Skeletal muscle tissue (tissue), 5 donors: Measurements from ENCODE around the gene CRTC2. TPM values are rescaled to one million over a fixed set of nuclear protein-coding genes. Genes with fewer than 3 reads are reported as not detected.
"Not testable (repeated sequence)": the region's sequence is repeated elsewhere in the genome, so short reads cannot be mapped to it uniquely, and the experiment has no call there.

Source experiments
- H3K27ac ChIP-seq: one replicate; pipeline ENCODE4 v1.7.0; 2013; ENCODE audit warnings: mild to moderate bottlenecking, low read depth, low read length, inconsistent platforms
- H3K27me3 ChIP-seq, 3 donors: one replicate each; pipeline ENCODE4 v1.7.0; 2013; ENCODE audit warnings: low read length in 3 of 3; ENCODE audit not compliant: control insufficient read depth in 3 of 3, insufficient read depth in 3 of 3
- H3K36me3 ChIP-seq, 3 donors: one replicate each; pipeline ENCODE4 v1.7.0; 2013; ENCODE audit warnings: low read length in 3 of 3; ENCODE audit not compliant: control insufficient read depth in 3 of 3, insufficient read depth in 3 of 3
- H3K4me1 ChIP-seq, 3 donors: one replicate each; pipeline ENCODE4 v1.7.0; 2013; ENCODE audit warnings: low read length in 3 of 3, mild to moderate bottlenecking in 3 of 3; ENCODE audit not compliant: control insufficient read depth in 3 of 3, insufficient read depth in 3 of 3
- H3K4me3 ChIP-seq, 3 donors: one replicate each; pipeline ENCODE4 v1.7.0; 2013; ENCODE audit warnings: low read length in 3 of 3
- H3K9ac ChIP-seq, 3 donors: one replicate each; pipeline ENCODE4 v1.7.0; 2013; ENCODE audit warnings: low read length in 3 of 3, mild to moderate bottlenecking in 3 of 3, moderate library complexity in 2 of 3, low read depth in 1 of 3
- H3K9me3 ChIP-seq, 3 donors: one replicate each; pipeline ENCODE4 v1.7.0; 2013; ENCODE audit warnings: low read length in 3 of 3; ENCODE audit not compliant: control insufficient read depth in 3 of 3
- small RNA-seq: library from RNA; depleted of rRNA; stranded (forward); fragments of <200 nt; gene quantifications from one replicate; pipeline ENCODE3, GENCODE V24; 2014
- total RNA-seq: library from RNA; depleted of rRNA; stranded (reverse); fragments of >200 nt; gene quantifications from one replicate; pipeline ENCODE4 v1.2.3, GENCODE V29; 2014
- donor health status: Osteomylitis.

The CRTC2 gene
- total RNA-seq, 1 donor from 2014 or later, result 3.1 TPM

GRCh38 chr1:153906396-153906795 lies 52.0 kb downstream of the CRTC2 start:
- Histone ChIP-seq H3K27me3 (no peaks in the 10 kb centered on the region), H3K36me3 (peaks cover 0 to 3% (median 3%) of the 10 kb centered on the region in 3 donors), H3K4me1 (peaks cover 2 to 6% (median 4%) of the 10 kb centered on the region in 3 donors)

GRCh38 chr1:153905908-153906307 lies 52.5 kb downstream of the CRTC2 start:
- not testable (repeated sequence) for H3K27ac ChIP-seq, H3K9ac ChIP-seq

More at GRCh38 chr1:153906396-153906795, 52.0 kb downstream of the CRTC2 start:
- H3K9me3 ChIP-seq, result no peaks in the 10 kb centered on the region
- H3K9ac ChIP-seq, result no peak overlapping the region
- H3K4me3 ChIP-seq, result no peak overlapping the region
- no peak overlapping the region for H3K27ac ChIP-seq

GRCh38 chr1:153903841-153904455 lies 54.5 kb downstream of the CRTC2 start:
- no peaks in the 10 kb centered on the region for H3K27me3 ChIP-seq
- peak overlapping the region; percentile 40 for H3K27ac ChIP-seq
- peaks cover 0 to 3% (median 3%) of the 10 kb centered on the region in 3 donors for H3K36me3 ChIP-seq
- no peak overlapping the region for H3K4me3 ChIP-seq
- H3K9me3 ChIP-seq, result no peaks in the 10 kb centered on the region
- H3K4me1 ChIP-seq, result peaks cover 4 to 6% (median 4%) of the 10 kb centered on the region in 3 donors
- no peak overlapping the region for H3K9ac ChIP-seq

More at GRCh38 chr1:153905908-153906307, 52.5 kb downstream of the CRTC2 start:
- not testable (repeated sequence) for H3K4me1 ChIP-seq, H3K4me3 ChIP-seq, H3K27me3 ChIP-seq, H3K9me3 ChIP-seq, H3K36me3 ChIP-seq

- Histone ChIP-seq H3K27ac (no peak overlapping the region), H3K9me3 (no peaks in the 10 kb centered on the region), H3K4me3 (no peak overlapping the region), H3K4me1 (peaks cover 4 to 6% (median 4%) of the 10 kb centered on the region in 3 donors), H3K9ac (no peak overlapping the region), H3K36me3 (no peaks in the 10 kb centered on the region), H3K27me3 (no peaks in the 10 kb centered on the region)
These were observed 58.9 kb downstream of the CRTC2 start for GRCh38 chr1:153899509-153899908.

Small RNAs within 50 kb of the gene (small RNA-seq; reads per million reads assigned to genes)
- 0.07 reads per million for gene MIR6737

Other genes with a start within 250 kb of the CRTC2 start
- 24.0 TPM for gene INTS3, start 230.6 kb downstream of the CRTC2 start, total RNA-seq
- gene SLC27A3, start 183.2 kb downstream of the CRTC2 start, total RNA-seq, result 16.7 TPM
- gene GATAD2B, start 35.6 kb downstream of the CRTC2 start, total RNA-seq, result 6.3 TPM
- gene DENND4B, start 11.9 kb downstream of the CRTC2 start, total RNA-seq, result 9.9 TPM
- gene SLC39A1, start 4.9 kb upstream of the CRTC2 start, total RNA-seq, result 40.2 TPM
- gene CREB3L4, start 9.3 kb upstream of the CRTC2 start, total RNA-seq, result 8.9 TPM
- 87.2 TPM for gene JTB, start 19.1 kb upstream of the CRTC2 start, total RNA-seq
- gene RAB13, start 27.7 kb upstream of the CRTC2 start, total RNA-seq, result 18.3 TPM
- 4,210 TPM for gene RPS27, start 32.1 kb upstream of the CRTC2 start, total RNA-seq
- under 0.01 TPM for gene NUP210L, start 196.5 kb upstream of the CRTC2 start, total RNA-seq
- gene TPM3, start 233.5 kb upstream of the CRTC2 start, total RNA-seq, result 202 TPM
- gene CFAP141, start 247.7 kb upstream of the CRTC2 start, total RNA-seq, result not detected